ENCODE results near the gene PON3. TPM values are rescaled to one million over a fixed set of nuclear protein-coding genes. Genes with fewer than 3 reads are reported as not detected.

PON3 gene
- total RNA-seq, 1 donor from 2014 or later = not detected

Other genes starting within 250 kb of the PON3 start
- not detected in 2 replicates for gene PON1, start 71.8 kb downstream of the PON3 start, total RNA-seq
- 3.1 and 3.7 TPM in 2 replicates for gene PON2, start 38.7 kb upstream of the PON3 start, total RNA-seq
- gene ASB4, start 89.6 kb upstream of the PON3 start, total RNA-seq = not detected in 2 replicates
- not detected in 2 replicates for gene PDK4, start 200.1 kb upstream of the PON3 start, total RNA-seq